CD4-positive, alpha-beta T cell treated with Interleukin-12 subunit alpha and Interleukin-12 subunit beta, for 1 hour (primary cell): Measurements from ENCODE around the gene OPCML.

ENCODE experiments used
- DNase-seq: peaks from one replicate; pipeline ENCODE4 v3.0.0-alpha.2; 2020

The OPCML gene

DNA sequence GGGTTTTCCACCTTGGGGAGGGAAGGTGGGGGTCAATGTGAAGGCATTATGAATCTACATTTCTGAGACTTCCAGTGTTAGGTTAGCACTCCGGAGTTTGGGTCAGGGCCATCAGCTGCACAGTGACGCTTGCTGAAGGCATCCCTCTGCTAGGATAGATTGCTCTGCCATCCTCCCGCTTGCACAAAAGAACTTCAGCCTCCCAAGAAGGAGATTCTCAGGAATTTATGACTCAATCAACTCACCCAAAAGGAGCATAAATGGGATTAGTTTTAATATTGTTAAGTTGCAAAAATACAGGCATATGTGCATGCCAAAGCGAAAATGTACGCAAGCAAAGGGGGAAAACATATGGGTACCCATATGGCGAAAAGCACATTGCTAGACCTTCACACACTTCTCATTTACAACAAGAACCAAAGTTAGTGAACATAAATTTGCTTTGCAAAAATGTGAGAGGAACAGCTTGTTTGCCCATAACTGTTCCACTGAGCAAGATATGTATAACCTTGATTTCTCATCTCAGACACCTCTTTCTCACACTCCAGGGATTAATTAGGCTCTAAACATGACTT, 1013.0 kb downstream of the OPCML start:
- DNase-seq = no peak

DNA sequence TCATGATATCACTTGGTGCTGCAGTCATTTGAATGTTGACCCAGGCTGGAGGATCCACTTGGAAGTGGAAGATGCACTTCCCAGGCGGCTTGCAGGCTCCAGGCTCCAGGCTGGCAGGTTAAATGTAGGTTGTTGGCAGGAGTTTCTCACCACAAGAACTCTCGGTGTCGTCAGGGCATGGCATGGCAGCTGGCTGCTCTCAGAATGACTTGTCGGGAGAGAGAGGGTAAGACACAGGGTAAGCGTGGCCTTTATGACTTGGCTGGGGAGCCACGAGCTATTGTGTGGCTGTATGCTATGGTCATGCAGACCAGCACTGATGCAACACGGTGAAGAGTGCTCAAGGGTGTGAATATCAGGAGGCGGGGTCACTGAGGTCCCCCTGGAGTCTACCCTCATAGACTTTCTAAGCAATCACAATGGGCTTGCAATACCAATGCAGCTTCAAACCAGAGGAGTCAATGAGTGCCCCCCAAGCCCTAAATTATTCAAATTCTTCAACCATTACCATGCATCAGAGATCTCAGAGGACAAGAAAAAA, 1027.7 kb downstream of the OPCML start:
- DNase-seq = no peak

DNA sequence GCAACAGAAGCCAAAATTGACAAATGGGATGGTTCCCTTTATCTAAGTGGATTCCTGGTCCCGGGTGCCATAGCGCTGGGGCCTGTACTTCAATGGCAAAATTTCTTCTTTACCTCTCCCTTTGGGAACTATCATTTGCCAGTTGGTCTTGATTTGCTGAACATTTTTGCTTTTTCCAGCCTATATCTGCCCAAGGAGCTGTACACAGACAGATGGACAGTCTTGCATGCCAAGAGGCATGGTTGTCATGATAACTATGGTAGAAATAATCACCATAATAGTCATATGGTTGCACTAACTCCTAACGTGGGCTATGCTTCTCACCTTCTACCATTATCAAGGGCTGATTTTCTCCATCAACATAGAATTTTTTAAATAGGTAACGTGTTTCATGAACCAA, 1030.9 kb downstream of the OPCML start:
- DNase-seq = no peak

- no peak for DNase-seq
Measured at GRCh38 chr11:132499661-132500060, 1032.6 kb downstream of the OPCML start.

DNA sequence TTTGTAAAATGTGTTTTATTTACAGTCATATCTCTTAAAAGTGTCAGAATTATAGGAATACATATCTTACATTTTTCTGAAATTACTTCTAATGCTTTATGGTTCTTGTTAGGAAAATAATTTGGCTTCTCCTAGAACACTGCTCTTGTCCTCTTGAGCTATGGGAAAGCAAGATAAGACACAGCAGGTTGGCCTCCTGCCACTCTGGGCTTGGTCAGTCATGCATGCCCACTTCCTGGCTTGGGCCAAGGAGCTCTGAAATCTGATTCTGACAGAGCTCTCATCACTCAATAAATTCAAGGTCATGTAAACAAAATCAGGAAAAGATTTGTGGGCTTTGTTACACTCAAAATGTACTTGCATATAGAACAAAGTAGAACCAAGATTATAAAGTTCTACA, 1036.0 kb downstream of the OPCML start:
- DNase-seq = no peak

GRCh38 chr11:132493801-132494200, 1038.5 kb downstream of the OPCML start:
- no peak for DNase-seq

DNA sequence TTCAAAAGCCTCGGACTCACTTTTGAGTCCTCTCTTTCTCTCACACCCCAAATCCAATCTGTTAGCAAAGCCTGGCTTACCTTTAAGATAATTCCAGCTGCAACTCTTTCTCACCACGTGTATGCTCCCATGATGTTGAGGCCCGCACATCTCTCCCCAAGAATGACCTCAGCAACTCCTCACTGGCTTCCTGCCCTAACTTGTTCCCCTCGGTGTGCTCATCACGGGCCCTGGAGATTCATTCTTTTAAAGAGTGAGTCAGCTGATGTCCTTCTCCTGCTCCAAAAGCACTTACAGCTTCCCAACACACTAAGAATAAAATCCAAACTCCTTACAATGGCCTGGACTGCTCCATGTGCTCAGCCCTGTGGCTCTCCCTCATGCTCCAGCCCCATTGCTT, 1041.3 kb downstream of the OPCML start:
- DNase-seq = no peak

- DNase-seq = no peak
Measured at GRCh38 chr11:132486060-132486459, 1046.2 kb downstream of the OPCML start.

GRCh38 chr11:132475026-132475425, 1057.3 kb downstream of the OPCML start:
- no peak for DNase-seq

DNA sequence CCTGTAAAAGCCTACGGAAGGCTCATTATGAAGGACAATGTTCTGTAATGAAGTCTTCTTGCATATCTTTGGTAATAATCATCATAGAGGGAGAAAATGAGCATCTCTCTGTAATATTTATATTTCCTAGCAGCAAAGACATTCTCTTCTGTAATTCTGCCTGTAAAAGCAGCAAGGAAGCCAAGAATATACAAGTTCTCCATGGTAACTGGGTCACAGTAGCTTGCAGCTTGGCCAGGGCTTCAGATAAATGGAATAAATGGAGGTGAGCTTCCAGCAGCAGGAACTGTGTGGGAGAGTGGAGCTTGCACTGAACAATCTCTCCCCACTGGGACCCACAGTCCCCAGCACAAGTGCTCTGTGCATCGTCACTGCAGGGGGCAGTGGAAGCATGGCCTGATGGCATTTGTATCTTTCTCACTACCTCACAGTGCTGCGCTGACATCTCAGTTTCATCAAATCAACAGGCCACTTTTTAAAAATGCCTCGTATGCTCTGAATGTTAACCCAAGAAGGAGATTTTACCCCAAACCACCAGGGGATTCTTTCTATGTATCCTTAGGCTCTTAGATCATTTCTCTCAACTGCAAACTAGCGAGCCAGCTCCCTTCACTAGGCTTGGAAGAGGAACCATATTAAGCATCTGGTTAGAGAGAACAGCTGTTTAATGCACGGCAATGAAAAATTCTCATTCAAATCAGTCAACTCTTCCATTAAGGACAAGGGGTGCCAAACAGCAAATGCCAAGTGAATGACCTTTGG, 1059.7 kb downstream of the OPCML start:
- no peak for DNase-seq

DNA sequence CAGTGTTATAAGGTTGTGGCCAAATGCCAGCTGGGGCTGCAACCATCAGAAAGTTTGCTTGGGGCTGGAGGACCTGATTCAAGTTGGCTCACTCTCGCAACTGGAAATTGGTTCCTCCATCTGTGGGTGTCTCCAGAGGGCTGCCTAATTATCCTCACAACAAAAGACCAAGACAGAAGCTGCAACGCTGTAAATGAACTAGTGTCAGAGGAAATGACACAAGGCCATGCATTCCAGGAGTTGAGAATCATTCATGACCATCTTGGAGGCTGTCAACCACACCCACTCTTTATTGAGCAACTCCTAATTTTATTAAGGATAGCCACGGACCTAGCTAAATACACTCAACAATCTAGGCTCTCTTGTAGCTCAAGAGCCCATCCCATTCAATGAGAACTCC, 1060.8 kb downstream of the OPCML start:
- DNase-seq = no peak

DNA sequence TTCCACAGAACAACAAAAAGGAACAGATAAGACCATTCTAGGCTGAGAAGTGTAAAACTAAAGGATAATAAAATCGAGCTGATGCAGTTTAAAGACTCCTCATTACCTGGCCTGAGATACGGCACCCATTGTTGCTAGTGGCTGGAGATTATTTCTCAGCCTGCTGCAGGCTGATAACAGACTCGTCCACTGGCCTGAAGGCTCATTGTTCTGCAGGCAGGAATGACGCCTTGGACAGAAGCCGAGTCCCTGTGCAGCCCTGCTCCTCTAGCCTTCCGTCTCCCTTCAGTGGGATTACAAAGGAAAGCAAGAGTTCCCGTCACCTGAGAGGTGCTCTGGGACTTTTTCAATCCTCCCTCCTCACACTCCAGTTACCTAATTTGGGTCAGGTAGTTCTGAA, 1065.3 kb downstream of the OPCML start:
- DNase-seq = no peak

DNA sequence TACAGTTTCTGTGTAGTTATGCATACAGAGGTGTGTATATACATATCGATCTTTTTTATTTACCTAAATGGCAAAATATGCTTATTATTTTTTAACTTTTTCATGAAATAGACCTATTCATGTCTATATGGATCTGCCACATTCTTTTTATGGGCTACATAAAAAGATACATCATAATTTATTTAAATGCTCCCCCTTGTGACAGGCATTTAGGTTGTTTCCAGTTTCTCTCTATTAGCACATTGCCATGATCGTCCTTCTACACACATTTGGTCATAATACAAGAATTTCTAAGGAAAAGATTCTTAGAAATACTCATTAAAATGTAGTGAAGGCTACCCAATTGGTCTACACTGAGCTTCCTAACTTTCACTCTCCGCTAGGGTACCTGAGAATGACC, 1067.4 kb downstream of the OPCML start:
- no peak for DNase-seq

GRCh38 chr11:132464003-132464342, 1068.3 kb downstream of the OPCML start:
- DNase-seq = no peak

- no peak for DNase-seq
Measured at GRCh38 chr11:132463295-132464002, 1068.9 kb downstream of the OPCML start.

- DNase-seq = no peak
Measured at GRCh38 chr11:132459736-132460135, 1072.6 kb downstream of the OPCML start.

- DNase-seq = no peak
Measured at GRCh38 chr11:132457445-132457844, 1074.9 kb downstream of the OPCML start.

DNA sequence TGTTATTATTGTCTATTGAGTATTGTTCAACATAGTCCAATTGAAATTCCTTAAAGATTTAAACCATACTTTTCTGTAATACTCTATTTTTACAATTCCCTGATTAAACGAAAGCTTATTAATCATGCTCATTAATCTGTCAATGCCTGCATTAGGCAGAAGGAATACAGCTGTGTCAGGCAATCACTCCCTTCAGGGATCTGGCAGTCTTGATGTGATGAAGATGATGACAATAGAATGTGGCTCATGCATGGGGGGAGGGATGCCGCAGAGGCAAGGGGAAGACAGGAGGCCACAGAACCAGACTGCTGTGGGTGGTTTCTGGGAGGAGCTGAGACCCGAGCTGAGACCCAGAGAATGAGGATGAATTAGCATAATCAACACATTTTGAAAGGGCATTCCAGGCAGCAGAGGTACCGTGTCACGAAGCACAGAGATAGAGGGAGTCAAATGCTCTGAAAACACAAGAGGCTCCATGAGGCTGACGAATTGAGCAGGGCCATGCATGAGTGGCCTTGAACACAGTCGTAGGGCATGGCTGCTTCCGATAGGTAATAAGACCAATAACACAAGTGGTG, 1075.5 kb downstream of the OPCML start:
- no peak for DNase-seq

GRCh38 chr11:132455044-132455443, 1077.3 kb downstream of the OPCML start:
- no peak for DNase-seq

DNA sequence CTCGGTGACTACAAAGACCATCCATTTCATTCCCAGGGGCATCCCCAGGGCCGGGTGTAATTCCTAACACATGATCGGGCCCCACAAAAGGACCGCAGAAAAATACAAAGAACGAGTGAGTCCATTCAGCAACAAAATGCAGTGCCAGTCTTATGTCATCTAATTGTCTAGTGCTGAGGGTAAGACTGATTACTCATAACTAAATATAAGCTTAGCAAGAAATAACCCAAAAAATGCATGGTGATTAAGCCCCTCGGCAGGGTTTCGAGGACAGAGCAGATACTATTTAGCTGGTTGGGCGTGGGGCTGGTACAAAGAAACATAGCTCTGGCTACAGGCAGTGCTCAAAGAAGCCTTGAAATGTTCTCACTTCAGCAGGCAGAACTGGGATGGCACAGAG, 1078.9 kb downstream of the OPCML start:
- DNase-seq = no peak

- no peak for DNase-seq
Measured at GRCh38 chr11:132452616-132453015, 1079.7 kb downstream of the OPCML start.

- DNase-seq = no peak
Measured at GRCh38 chr11:132451942-132452601, 1080.2 kb downstream of the OPCML start.

GRCh38 chr11:132450631-132451030, 1081.7 kb downstream of the OPCML start:
- DNase-seq = no peak
